GM23338 (cell line): Measurements from ENCODE around the gene GPR18. TPM values are rescaled to one million over a fixed set of nuclear protein-coding genes. Genes with fewer than 3 reads are reported as not detected.

Source experiments
- ATAC-seq: fragments of 200-7000 bp; cut with Tn5 transposase; 3 replicates; pipeline ENCODE4 v1.9.1; 2020
- DNase-seq: peaks from one replicate; pipeline ENCODE4 v3.0.0-alpha.2; 2015; ENCODE audit warnings: low spot score
- H2AFZ ChIP-seq: fragments of 200-600 bp; sonication (generic); 2 replicates; pipeline ENCODE4 v1.8.0; 2016; ENCODE audit warnings: antibody characterized with exemption, mild to moderate bottlenecking, moderate library complexity
- H3F3A ChIP-seq: fragments of 200-600 bp; sonication (generic); replicated peaks from 2 replicates; pipeline ENCODE4 v1.8.0; 2017; ENCODE audit warnings: antibody characterized with exemption, mixed run types, low read depth
- H3K27ac ChIP-seq: fragments of 200-600 bp; sonication (generic); 2 replicates; pipeline ENCODE4 v1.6.1; 2016; ENCODE audit warnings: low read depth
- H3K27me3 ChIP-seq: fragments of 200-600 bp; sonication (generic); 2 replicates; pipeline ENCODE4 v1.8.0; 2016; ENCODE audit warnings: mild to moderate bottlenecking, mixed run types, moderate library complexity; ENCODE audit not compliant: insufficient read depth
- H3K36me3 ChIP-seq: fragments of 200-600 bp; sonication (generic); 2 replicates; pipeline ENCODE4 v1.8.0; 2016; ENCODE audit warnings: mild to moderate bottlenecking; ENCODE audit not compliant: insufficient read depth
- H3K4me1 ChIP-seq: fragments of 200-600 bp; sonication (generic); 2 replicates; pipeline ENCODE4 v1.8.0; 2016; ENCODE audit warnings: mild to moderate bottlenecking, moderate library complexity; ENCODE audit not compliant: insufficient read depth
- H3K4me2 ChIP-seq: fragments of 200-600 bp; sonication (generic); 2 replicates; pipeline ENCODE4 v1.7.1; 2017; ENCODE audit warnings: mixed run types
- H3K4me3 ChIP-seq: fragments of 200-600 bp; sonication (generic); 2 replicates; pipeline ENCODE4 v1.6.1; 2016; ENCODE audit warnings: mixed run types
- H3K79me2 ChIP-seq: fragments of 200-600 bp; sonication (generic); replicated peaks from 2 replicates; pipeline ENCODE4 v1.8.0; 2017; ENCODE audit warnings: mild to moderate bottlenecking; ENCODE audit not compliant: insufficient read depth
- H3K9me2 ChIP-seq: fragments of 200-600 bp; sonication (generic); 2 replicates; pipeline ENCODE4 v1.8.0; 2017; ENCODE audit not compliant: insufficient read depth
- H4K20me1 ChIP-seq: fragments of 200-600 bp; sonication (generic); replicated peaks from 2 replicates; pipeline ENCODE4 v1.8.0; 2017; ENCODE audit warnings: mild to moderate bottlenecking; ENCODE audit not compliant: insufficient read depth
- H3K27ac Mint-ChIP-seq: 2 replicates; pipeline ENCODE4 v1.8.0; 2020; ENCODE audit warnings: inconsistent platforms, mild to moderate bottlenecking, moderate library complexity, mixed read lengths
- H3K27me3 Mint-ChIP-seq: 3 replicates; pipeline ENCODE4 v1.8.0; 2022; ENCODE audit warnings: low read depth, mild to moderate bottlenecking, moderate library complexity, mixed read lengths, inconsistent platforms; ENCODE audit not compliant: insufficient read depth, poor library complexity
- H3K36me3 Mint-ChIP-seq: 3 replicates; pipeline ENCODE4 v1.8.0; 2021; ENCODE audit warnings: low read depth, mild to moderate bottlenecking, inconsistent platforms, moderate library complexity, mixed read lengths
- H3K4me1 Mint-ChIP-seq: 3 replicates; pipeline ENCODE4 v1.8.0; 2020; ENCODE audit warnings: mild to moderate bottlenecking, inconsistent platforms, mixed read lengths
- H3K4me3 Mint-ChIP-seq: 3 replicates; pipeline ENCODE4 v1.8.0; 2021; ENCODE audit warnings: moderate library complexity, mild to moderate bottlenecking, inconsistent platforms, mixed read lengths
- H3K9me3 Mint-ChIP-seq: 3 replicates; pipeline ENCODE4 v1.8.0; 2020; ENCODE audit warnings: moderate library complexity, mild to moderate bottlenecking, inconsistent platforms, mixed read lengths
- CREB1 ChIP-seq: fragments of 250-450 bp; sonication (Bioruptor Pico); IDR thresholded peaks from 2 replicates; pipeline ENCODE4 v1.5.0; 2020; ENCODE audit warnings: low read depth, mild to moderate bottlenecking, moderate library complexity
- CTCF ChIP-seq, 2 experiments: fragments of 200-600 bp in 1 of 2; sonication (generic) in 1 of 2; conservative IDR thresholded peaks; 2 replicates each; pipeline versions ENCODE4 v1.5.1 to v1.6.1; 2016 to 2017; ENCODE audit warnings: antibody characterized with exemption in 2 of 2, low read depth in 2 of 2, mild to moderate bottlenecking in 2 of 2, moderate library complexity in 1 of 2
- ETS1 ChIP-seq: IDR thresholded peaks from 2 replicates; pipeline ENCODE4 v1.6.1; 2016; ENCODE audit warnings: antibody characterized with exemption
- EZH2 ChIP-seq: fragments of 200-600 bp; sonication (generic); IDR thresholded peaks from one replicate; pipeline ENCODE4 v1.8.0; 2017; ENCODE audit warnings: antibody characterized with exemption, mild to moderate bottlenecking, low read depth; ENCODE audit not compliant: unreplicated experiment
- EZH2phosphoT487 ChIP-seq: fragments of 200-600 bp; sonication (generic); IDR thresholded peaks from one replicate; pipeline ENCODE4 v1.8.1; 2018; ENCODE audit warnings: antibody characterized with exemption; ENCODE audit not compliant: unreplicated experiment
- JUNB ChIP-seq: IDR thresholded peaks from one replicate; pipeline ENCODE4 v1.6.1; 2016; ENCODE audit warnings: antibody characterized with exemption; ENCODE audit not compliant: unreplicated experiment
- NANOG ChIP-seq: IDR thresholded peaks from 2 replicates; pipeline ENCODE4 v1.6.1; 2016; ENCODE audit warnings: antibody characterized with exemption, borderline replicate concordance
- POLR2AphosphoS5 ChIP-seq: IDR thresholded peaks from 2 replicates; pipeline ENCODE4 v1.6.1; 2016; ENCODE audit warnings: antibody characterized with exemption, low read depth
- REST ChIP-seq: IDR thresholded peaks from one replicate; pipeline ENCODE4 v1.6.1; 2018; ENCODE audit warnings: antibody characterized with exemption; ENCODE audit not compliant: unreplicated experiment
- STAT1 ChIP-seq: IDR thresholded peaks from one replicate; pipeline ENCODE4 v1.6.1; 2016; ENCODE audit warnings: antibody characterized with exemption; ENCODE audit not compliant: unreplicated experiment
- ZNF114 ChIP-seq: fragments of 250-450 bp; sonication (Bioruptor Pico); IDR thresholded peaks from 2 replicates; pipeline ENCODE4 v1.5.0; 2020; ENCODE audit warnings: mild to moderate bottlenecking, moderate library complexity
- ZNF331 ChIP-seq: fragments of 250-450 bp; sonication (Bioruptor Pico); IDR thresholded peaks from 2 replicates; pipeline ENCODE4 v1.5.0; 2020; ENCODE audit warnings: low read depth, mild to moderate bottlenecking, moderate library complexity
- ZNF462 ChIP-seq: fragments of 250-450 bp; sonication (Bioruptor Pico); IDR thresholded peaks from 2 replicates; pipeline ENCODE4 v1.5.0; 2020; ENCODE audit warnings: mild to moderate bottlenecking, moderate library complexity
- polyA plus RNA-seq: library from polyadenylated mRNA; unstranded; fragments of >200 nt; fragmentation: Nextera tagmentation; extraction: Ambion mirVana; gene quantifications from 2 replicates; pipeline ENCODE4 v1.2.1, GENCODE V29; 2016
- total RNA-seq: library from RNA; depleted of rRNA; stranded (reverse); fragments of >200 nt; shearing (Covaris generic); gene quantifications from 2 replicates; pipeline ENCODE4 v1.2.3, GENCODE V29; 2014

The GPR18 gene
- total and polyA plus RNA-seq, 2 experiments from 2014 or later, result 2.6 TPM; not detected in 1

GRCh38 chr13:99278200-99278599 lies 20.0 kb upstream of the GPR18 start:
- no peak overlapping the region for H2AFZ ChIP-seq
- H3K27ac ChIP-seq, result no peak overlapping the region
- Mint-ChIP-seq H3K4me3 (no peak overlapping the region), H3K36me3 (no peaks in the 10 kb centered on the region; the same call in 2 of the 3 replicates), H3K9me3 (no peaks in the 10 kb centered on the region), H3K4me1 (peaks cover 35% of the 10 kb centered on the region), H3K27me3 (peaks cover 5% of the 10 kb centered on the region), H3K27ac (no peak overlapping the region)
- H3K79me2 ChIP-seq, result peaks cover 13% of the 10 kb centered on the region
- no peaks in the 10 kb centered on the region for H3F3A ChIP-seq
- H3K27me3 ChIP-seq, result no peaks in the 10 kb centered on the region
- H3K4me1 ChIP-seq, result peaks cover 13% of the 10 kb centered on the region
- H3K36me3 ChIP-seq, result no peaks in the 10 kb centered on the region; the same call in 1 of the 2 replicates
- DNase-seq, result no peak
- ATAC-seq, result no peak
- H3K4me3 ChIP-seq, result no peak overlapping the region
- peaks cover 16% of the 10 kb centered on the region for H4K20me1 ChIP-seq
- TF ChIP-seq CTCF (conservative IDR thresholded peaks at IDR 0.05; ENCODE audit: low read depth in 2 of 2) (no peak), ETS1 (no peak), JUNB (no peak), EZH2 (no peak), EZH2phosphoT487 (no peak), CREB1 (CRISPR knock-in tag) (no peak), ZNF331 (CRISPR knock-in tag) (no peak), POLR2AphosphoS5 (no peak), REST (no peak), NANOG (no peak), ZNF114 (CRISPR knock-in tag) (no peak), STAT1 (no peak), ZNF462 (CRISPR knock-in tag) (no peak)
- H3K9me2 ChIP-seq, result no peaks in the 10 kb centered on the region
- H3K4me2 ChIP-seq, result no peak overlapping the region
